Measurements from ENCODE around the gene PLXDC2.

DNA sequence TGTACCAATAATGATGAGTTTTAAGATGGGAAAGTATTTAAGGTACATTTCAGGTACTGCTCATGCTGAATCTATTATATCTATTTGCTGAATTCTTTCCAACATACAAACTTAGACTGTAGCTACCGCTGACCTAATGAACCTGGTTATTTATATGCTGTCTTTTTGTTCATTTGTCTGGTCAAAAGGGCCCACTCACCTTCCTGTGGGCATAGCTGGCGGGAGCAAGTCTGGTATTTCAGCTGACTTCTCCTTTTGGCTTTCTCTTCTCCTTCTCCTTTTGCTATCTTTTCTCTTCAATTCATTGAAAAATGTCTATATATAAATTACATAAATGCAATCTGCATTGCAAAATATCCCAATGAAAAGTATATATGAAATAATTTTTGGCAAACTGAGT lies 9.5 kb downstream of the PLXDC2 start:
- TF ChIP-seq EP300 (IDR thresholded peaks at IDR 0.05), result no peak
- TF ChIP-seq, protein P1, sequence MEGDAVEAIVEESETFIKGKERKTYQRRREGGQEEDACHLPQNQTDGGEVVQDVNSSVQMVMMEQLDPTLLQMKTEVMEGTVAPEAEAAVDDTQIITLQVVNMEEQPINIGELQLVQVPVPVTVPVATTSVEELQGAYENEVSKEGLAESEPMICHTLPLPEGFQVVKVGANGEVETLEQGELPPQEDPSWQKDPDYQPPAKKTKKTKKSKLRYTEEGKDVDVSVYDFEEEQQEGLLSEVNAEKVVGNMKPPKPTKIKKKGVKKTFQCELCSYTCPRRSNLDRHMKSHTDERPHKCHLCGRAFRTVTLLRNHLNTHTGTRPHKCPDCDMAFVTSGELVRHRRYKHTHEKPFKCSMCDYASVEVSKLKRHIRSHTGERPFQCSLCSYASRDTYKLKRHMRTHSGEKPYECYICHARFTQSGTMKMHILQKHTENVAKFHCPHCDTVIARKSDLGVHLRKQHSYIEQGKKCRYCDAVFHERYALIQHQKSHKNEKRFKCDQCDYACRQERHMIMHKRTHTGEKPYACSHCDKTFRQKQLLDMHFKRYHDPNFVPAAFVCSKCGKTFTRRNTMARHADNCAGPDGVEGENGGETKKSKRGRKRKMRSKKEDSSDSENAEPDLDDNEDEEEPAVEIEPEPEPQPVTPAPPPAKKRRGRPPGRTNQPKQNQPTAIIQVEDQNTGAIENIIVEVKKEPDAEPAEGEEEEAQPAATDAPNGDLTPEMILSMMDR (IDR thresholded peaks at IDR 0.05), result no peak
